Ovary (tissue), 3 donors: ENCODE results near the gene CA9.

ENCODE experiments used
- POLR2A ChIP-seq: fragments of 450-650 bp; IDR thresholded peaks from one replicate; pipeline ENCODE4 v1.6.1; 2017; ENCODE audit warnings: antibody characterized with exemption, mild to moderate bottlenecking, moderate library complexity
- TF ChIP-seq, protein P1 (sequence below), 3 donors: fragments of 450-650 bp in 2 of 3; fragments of 200-600 bp in 1 of 3; IDR thresholded peaks; one replicate each; pipeline versions ENCODE4 v1.5.1 to v1.8.0; 2016 to 2022; ENCODE audit warnings: antibody characterized with exemption in 3 of 3, mild to moderate bottlenecking in 1 of 3
- donor health status: DM: no; HTN: no; CAD: no.

DNA sequence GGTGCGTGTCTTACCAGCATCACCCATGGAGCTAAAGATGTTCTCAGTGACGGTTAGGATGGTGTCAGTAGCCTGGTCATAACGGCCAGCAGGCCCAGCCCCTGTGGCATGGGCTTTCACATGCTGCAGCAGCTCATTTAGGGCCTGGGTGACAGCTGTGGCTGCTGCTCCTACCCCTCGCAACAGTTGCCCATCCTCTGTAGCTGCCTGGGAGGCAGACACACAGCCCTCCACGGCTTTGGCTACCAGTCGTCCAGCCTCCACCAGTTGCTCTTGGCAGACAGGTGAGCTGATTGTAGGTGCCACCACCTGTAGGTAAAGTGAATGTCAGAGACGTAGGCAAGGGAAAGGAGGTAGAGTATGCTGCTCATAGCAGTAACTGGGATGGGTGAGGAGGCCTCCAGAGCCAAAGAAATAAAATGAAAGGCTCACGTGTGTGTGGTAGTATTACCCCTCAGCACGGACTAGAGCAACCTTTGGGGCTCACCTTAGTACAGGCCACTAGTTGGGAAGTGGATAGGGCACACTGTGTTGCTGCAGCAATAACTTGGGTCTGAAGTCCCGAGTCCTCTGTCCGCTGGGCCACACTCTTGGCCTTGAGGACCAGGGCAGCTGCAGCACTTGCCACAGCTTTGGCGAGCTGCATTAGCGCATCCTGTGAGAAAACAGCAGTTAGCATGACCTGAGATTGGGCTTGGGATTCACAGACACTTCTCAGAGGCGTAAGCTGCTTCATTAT lies 43.6 kb downstream of the CA9 start:
- TF ChIP-seq, protein P1, sequence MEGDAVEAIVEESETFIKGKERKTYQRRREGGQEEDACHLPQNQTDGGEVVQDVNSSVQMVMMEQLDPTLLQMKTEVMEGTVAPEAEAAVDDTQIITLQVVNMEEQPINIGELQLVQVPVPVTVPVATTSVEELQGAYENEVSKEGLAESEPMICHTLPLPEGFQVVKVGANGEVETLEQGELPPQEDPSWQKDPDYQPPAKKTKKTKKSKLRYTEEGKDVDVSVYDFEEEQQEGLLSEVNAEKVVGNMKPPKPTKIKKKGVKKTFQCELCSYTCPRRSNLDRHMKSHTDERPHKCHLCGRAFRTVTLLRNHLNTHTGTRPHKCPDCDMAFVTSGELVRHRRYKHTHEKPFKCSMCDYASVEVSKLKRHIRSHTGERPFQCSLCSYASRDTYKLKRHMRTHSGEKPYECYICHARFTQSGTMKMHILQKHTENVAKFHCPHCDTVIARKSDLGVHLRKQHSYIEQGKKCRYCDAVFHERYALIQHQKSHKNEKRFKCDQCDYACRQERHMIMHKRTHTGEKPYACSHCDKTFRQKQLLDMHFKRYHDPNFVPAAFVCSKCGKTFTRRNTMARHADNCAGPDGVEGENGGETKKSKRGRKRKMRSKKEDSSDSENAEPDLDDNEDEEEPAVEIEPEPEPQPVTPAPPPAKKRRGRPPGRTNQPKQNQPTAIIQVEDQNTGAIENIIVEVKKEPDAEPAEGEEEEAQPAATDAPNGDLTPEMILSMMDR (IDR thresholded peaks at IDR 0.05): no peak
- no peak for TF ChIP-seq POLR2A
